ENCODE results near the gene PSMD12. TPM values are rescaled to one million over a fixed set of nuclear protein-coding genes. Genes with fewer than 3 reads are reported as not detected.
"Not testable (repeated sequence)": the region's sequence is repeated elsewhere in the genome, so short reads cannot be mapped to it uniquely, and the experiment has no call there.

The PSMD12 gene
- total and polyA plus RNA-seq, 7 experiments from 2014 or later, result 30.4 to 54.4 (median 37.1) TPM

- intact Hi-C loops (cut with micrococcal nuclease), result loop anchor here in 1 of 2 donors (2.0 kb wide), 1 partner anchor 13 kb away; no protein-coding TSS in a partner anchor
- ChIA-PET POLR2A (interaction anchor here (0.9 to 1.4 kb wide), 4 partner anchors 10 to 25 kb away, joined by 3 to 6 read pairs (median 4); no protein-coding TSS in a partner anchor), CTCF (interaction anchor here (0.9 to 1.0 kb wide), 2 partner anchors 14 to 64 kb away, joined by 3 read pairs; no protein-coding TSS in a partner anchor)
- Mint-ChIP-seq H3K4me1 (peaks cover 13 to 93% (median 75%) of the 10 kb centered on the region in 7 donors), H3K9me3 (peaks cover 0 to 6% (median 1%) of the 10 kb centered on the region in 11 donors), H3K4me3 (peak overlapping the region in 2 of 10 donors; percentile 34 to 47), H3K27me3 (no peaks in the 10 kb centered on the region), H3K36me3 (peaks cover 4 to 29% (median 24%) of the 10 kb centered on the region in 5 donors), H3K27ac (peak overlapping the region in 8 of 9 donors; percentile 59 to 88 (median 72))
- Histone ChIP-seq H3K4me1 (ENCODE audit: control insufficient read depth in 2 of 2, insufficient read depth in 2 of 2, low read length in 2 of 2) (peaks cover 8 to 23% of the 10 kb centered on the region in 2 donors), H3K27ac (ENCODE audit: low read depth, low read length) (no peak overlapping the region), H3K4me3 (ENCODE audit: low read length) (no peak overlapping the region), H3K36me3 (ENCODE audit: control insufficient read depth in 2 of 3, insufficient read depth in 3 of 3, low read length in 3 of 3) (no peaks in the 10 kb centered on the region), H3K9me3 (ENCODE audit: control insufficient read depth in 2 of 3, low read length in 3 of 3) (no peaks in the 10 kb centered on the region), H3K27me3 (ENCODE audit: control insufficient read depth in 2 of 2, insufficient read depth in 2 of 2, low read length in 2 of 2) (no peaks in the 10 kb centered on the region)
- DNase-seq, result no peak
- ATAC-seq, result no peak
Observed at GRCh38 chr17:67412032-67412431, 45.7 kb upstream of the PSMD12 start.

GRCh38 chr17:67411397-67411796 lies 45.0 kb upstream of the PSMD12 start:
- ATAC-seq, result peak; percentile 74
- Histone ChIP-seq H3K4me3 (ENCODE audit: low read length) (no peak overlapping the region), H3K27ac (ENCODE audit: low read depth, low read length) (peak overlapping the region; percentile 6), H3K9me3 (ENCODE audit: control insufficient read depth in 2 of 3, low read length in 3 of 3) (no peaks in the 10 kb centered on the region), H3K4me1 (ENCODE audit: control insufficient read depth in 2 of 2, insufficient read depth in 2 of 2, low read length in 2 of 2) (peaks cover 8 to 23% of the 10 kb centered on the region in 2 donors), H3K27me3 (ENCODE audit: control insufficient read depth in 2 of 2, insufficient read depth in 2 of 2, low read length in 2 of 2) (no peaks in the 10 kb centered on the region), H3K36me3 (ENCODE audit: control insufficient read depth in 2 of 3, insufficient read depth in 3 of 3, low read length in 3 of 3) (no peaks in the 10 kb centered on the region)
- peaks cover 0 to 6% (median 1%) of the 10 kb centered on the region in 11 donors for H3K9me3 Mint-ChIP-seq
- intact Hi-C loops (cut with micrococcal nuclease), result no loop called here
- DNase-seq, result no peak
- H3K4me3 Mint-ChIP-seq, result peak overlapping the region in 2 of 10 donors; percentile 34 to 47
- peaks cover 13 to 93% (median 72%) of the 10 kb centered on the region in 7 donors for H3K4me1 Mint-ChIP-seq
- no peaks in the 10 kb centered on the region for H3K27me3 Mint-ChIP-seq
- peaks cover 4 to 29% (median 24%) of the 10 kb centered on the region in 5 donors for H3K36me3 Mint-ChIP-seq
- peak overlapping the region in 8 of 9 donors; percentile 11 to 88 (median 72) for H3K27ac Mint-ChIP-seq
- ChIA-PET CTCF (interaction anchor here (1.0 to 1.5 kb wide), 2 partner anchors 10 to 13 kb away, joined by 3 read pairs; no protein-coding TSS in a partner anchor), POLR2A (interaction anchor here (0.9 to 1.4 kb wide), 3 partner anchors 11 to 18 kb away, joined by 3 to 6 read pairs (median 5); no protein-coding TSS in a partner anchor)

GRCh38 chr17:67408455-67408830 lies 42.1 kb upstream of the PSMD12 start:
- H3K4me1 Mint-ChIP-seq, result peaks cover 17 to 91% (median 74%) of the 10 kb centered on the region in 7 donors
- intact Hi-C loops (cut with micrococcal nuclease); DNase-seq; H3K27ac ChIP-seq (ENCODE audit: low read depth, low read length); H3K27me3 Mint-ChIP-seq; H3K27me3 ChIP-seq (ENCODE audit: control insufficient read depth in 2 of 2, insufficient read depth in 2 of 2, low read length in 2 of 2); H3K36me3 ChIP-seq (ENCODE audit: control insufficient read depth in 2 of 3, insufficient read depth in 3 of 3, low read length in 3 of 3); H3K4me3 ChIP-seq (ENCODE audit: low read length); H3K9me3 Mint-ChIP-seq; ATAC-seq; H3K9me3 ChIP-seq (ENCODE audit: control insufficient read depth in 2 of 3, low read length in 3 of 3): not testable (repeated sequence)
- H3K27ac Mint-ChIP-seq, result peak overlapping the region in 8 of 9 donors; percentile 15 to 95 (median 82)
- POLR2A ChIA-PET, result interaction anchor here (1.0 kb wide), 1 partner anchor 33 kb away, joined by 4 read pairs; no protein-coding TSS in a partner anchor
- CTCF ChIA-PET, result interaction anchor here (1.1 kb wide), 1 partner anchor 16 kb away, joined by 3 read pairs; no protein-coding TSS in a partner anchor
- peaks cover 0 to 25% (median 19%) of the 10 kb centered on the region in 5 donors for H3K36me3 Mint-ChIP-seq
- peak overlapping the region in 7 of 10 donors; percentile 25 to 63 (median 36) for H3K4me3 Mint-ChIP-seq
- H3K4me1 ChIP-seq (ENCODE audit: control insufficient read depth in 2 of 2, insufficient read depth in 2 of 2, low read length in 2 of 2), result peaks cover 8 to 29% of the 10 kb centered on the region in 2 donors

GRCh38 chr17:67403483-67403882 lies 37.1 kb upstream of the PSMD12 start:
- Mint-ChIP-seq H3K27ac (peak overlapping the region in 8 of 9 donors; percentile 81 to 100 (median 98)), H3K36me3 (peaks cover 0 to 18% (median 15%) of the 10 kb centered on the region in 5 donors), H3K9me3 (peaks cover 0 to 2% (median 0%) of the 10 kb centered on the region in 11 donors), H3K4me1 (peaks cover 41 to 90% (median 78%) of the 10 kb centered on the region in 7 donors), H3K27me3 (no peaks in the 10 kb centered on the region), H3K4me3 (peak overlapping the region in 5 of 10 donors; percentile 29 to 76 (median 41))
- CTCF ChIA-PET, result no interaction called here
- H3K27ac ChIP-seq (ENCODE audit: low read depth, low read length), result peak overlapping the region; percentile 83
- no peaks in the 10 kb centered on the region for H3K27me3 ChIP-seq (ENCODE audit: control insufficient read depth in 2 of 2, insufficient read depth in 2 of 2, low read length in 2 of 2)
- intact Hi-C loops (cut with micrococcal nuclease), result loop anchor here in 1 of 2 donors (2.0 kb wide), 1 partner anchor 17 kb away; no protein-coding TSS in a partner anchor
- POLR2A ChIA-PET, result interaction anchor here (1.2 to 3.4 kb wide), 6 partner anchors 16 to 38 kb away, joined by 3 to 20 read pairs (median 4); no protein-coding TSS in a partner anchor
- no peaks in the 10 kb centered on the region for H3K36me3 ChIP-seq (ENCODE audit: control insufficient read depth in 2 of 3, insufficient read depth in 3 of 3, low read length in 3 of 3)
- DNase-seq, result no peak
- H3K4me1 ChIP-seq (ENCODE audit: control insufficient read depth in 2 of 2, insufficient read depth in 2 of 2, low read length in 2 of 2), result peaks cover 9 to 56% of the 10 kb centered on the region in 2 donors
- no peak for ATAC-seq
- H3K4me3 ChIP-seq (ENCODE audit: low read length), result no peak overlapping the region
- H3K9me3 ChIP-seq (ENCODE audit: control insufficient read depth in 2 of 3, low read length in 3 of 3), result no peaks in the 10 kb centered on the region

- ATAC-seq, result no peak
- H3K36me3 ChIP-seq (ENCODE audit: control insufficient read depth in 2 of 3, insufficient read depth in 3 of 3, low read length in 3 of 3), result no peaks in the 10 kb centered on the region
- H3K27me3 ChIP-seq (ENCODE audit: control insufficient read depth in 2 of 2, insufficient read depth in 2 of 2, low read length in 2 of 2), result no peaks in the 10 kb centered on the region
- no peaks in the 10 kb centered on the region for H3K9me3 ChIP-seq (ENCODE audit: control insufficient read depth in 2 of 3, low read length in 3 of 3)
- Mint-ChIP-seq H3K4me1 (peaks cover 42 to 90% (median 81%) of the 10 kb centered on the region in 7 donors), H3K9me3 (peaks cover 0 to 2% (median 0%) of the 10 kb centered on the region in 11 donors), H3K27ac (peak overlapping the region; percentile 65 to 100 (median 99)), H3K27me3 (no peaks in the 10 kb centered on the region), H3K36me3 (peaks cover 0 to 20% (median 18%) of the 10 kb centered on the region in 5 donors), H3K4me3 (peak overlapping the region; percentile 12 to 88 (median 72))
- intact Hi-C loops (cut with micrococcal nuclease), result loop anchor here in 1 of 2 donors (2.0 kb wide), 1 partner anchor 18 kb away; no protein-coding TSS in a partner anchor
- peak overlapping the region; percentile 83 for H3K27ac ChIP-seq (ENCODE audit: low read depth, low read length)
- peaks cover 9 to 60% of the 10 kb centered on the region in 2 donors for H3K4me1 ChIP-seq (ENCODE audit: control insufficient read depth in 2 of 2, insufficient read depth in 2 of 2, low read length in 2 of 2)
- no peak for DNase-seq
- ChIA-PET POLR2A (interaction anchor here (1.2 to 3.4 kb wide), 5 partner anchors 16 to 38 kb away, joined by 3 to 20 read pairs (median 5); no protein-coding TSS in a partner anchor), CTCF (no interaction called here)
- H3K4me3 ChIP-seq (ENCODE audit: low read length), result no peak overlapping the region
Observed at GRCh38 chr17:67403065-67403464, 36.7 kb upstream of the PSMD12 start.

GRCh38 chr17:67401598-67402504 lies 35.5 kb upstream of the PSMD12 start:
- no peak for ATAC-seq

More at GRCh38 chr17:67401598-67402504, 35.5 kb upstream of the PSMD12 start:
- H3K27ac ChIP-seq (ENCODE audit: low read depth, low read length), result peak overlapping the region; percentile 83
- peak overlapping the region; percentile 1 for H3K4me3 ChIP-seq (ENCODE audit: low read length)
- no peaks in the 10 kb centered on the region for H3K27me3 ChIP-seq (ENCODE audit: control insufficient read depth in 2 of 2, insufficient read depth in 2 of 2, low read length in 2 of 2)
- ChIA-PET CTCF (no interaction called here), POLR2A (interaction anchor here (0.5 to 3.4 kb wide), 9 partner anchors 8 to 67 kb away, joined by 3 to 20 read pairs (median 4); no protein-coding TSS in a partner anchor)
- Mint-ChIP-seq H3K27me3 (no peaks in the 10 kb centered on the region), H3K4me1 (peaks cover 42 to 92% (median 79%) of the 10 kb centered on the region in 7 donors), H3K4me3 (peak overlapping the region; percentile 60 to 88 (median 76)), H3K36me3 (peaks cover 0 to 25% (median 16%) of the 10 kb centered on the region in 5 donors), H3K9me3 (peaks cover 0 to 2% (median 0%) of the 10 kb centered on the region in 11 donors), H3K27ac (peak overlapping the region; percentile 79 to 100 (median 99))
- intact Hi-C loops (cut with micrococcal nuclease), result loop anchor here in 1 of 2 donors (1.0 to 2.0 kb wide), 2 partner anchors 12 to 19 kb away; no protein-coding TSS in a partner anchor
- H3K9me3 ChIP-seq (ENCODE audit: control insufficient read depth in 2 of 3, low read length in 3 of 3), result no peaks in the 10 kb centered on the region
- H3K36me3 ChIP-seq (ENCODE audit: control insufficient read depth in 2 of 3, insufficient read depth in 3 of 3, low read length in 3 of 3), result no peaks in the 10 kb centered on the region
- peak in 1 of 9 donors; percentile 27 for DNase-seq
- peaks cover 9 to 69% of the 10 kb centered on the region in 2 donors for H3K4me1 ChIP-seq (ENCODE audit: control insufficient read depth in 2 of 2, insufficient read depth in 2 of 2, low read length in 2 of 2)

Measured in naive thymus-derived CD4-positive, alpha-beta T cell (primary cell).